SK-N-SH (cell line): ENCODE results near the gene ZNF384. TPM values are rescaled to one million over a fixed set of nuclear protein-coding genes. Genes with fewer than 3 reads are reported as not detected.

Experiments
- CTCF ChIA-PET: fragments of 300-600, 350-600 bp; formaldehyde crosslinking; extraction: SDS; loops from one replicate; lab custom pipeline; 2021; lab: Yijun Ruan, JAX
- POLR2A ChIA-PET: fragments of 350-600 bp; sonication (Branson Sonifier 250); formaldehyde crosslinking; extraction: SDS; loops from one replicate; lab custom pipeline; 2020; ENCODE audit warnings: antibody characterized with exemption, inconsistent platforms; lab: Yijun Ruan, JAX
- DNase-seq: peaks from one replicate; pipeline ENCODE4 v3.0.0; 2012
- H2AFZ ChIP-seq: fragments of 200-600 bp; sonication (generic); 2 replicates; pipeline ENCODE4 v1.8.1; 2016; ENCODE audit warnings: antibody characterized with exemption, mild to moderate bottlenecking, low read depth
- H3F3A ChIP-seq: fragments of 200-600 bp; sonication (generic); replicated peaks from 2 replicates; pipeline ENCODE3; 2016; ENCODE audit warnings: antibody characterized with exemption, mild to moderate bottlenecking; ENCODE audit not compliant: insufficient read depth
- H3K27ac ChIP-seq, 2 experiments: fragments of 200-500 bp in 1 of 2; fragments of 200-600 bp in 1 of 2; sonication (Bioruptor generic) in 1 of 2; sonication (generic), shearing (Covaris generic) in 1 of 2; 2 replicates each; pipeline versions ENCODE4 v1.5.1 to v1.6.1; 2014 to 2016; ENCODE audit warnings: low read depth in 2 of 2, inconsistent platforms in 1 of 2, low read length in 1 of 2, mild to moderate bottlenecking in 1 of 2, mixed read lengths in 1 of 2
- H3K27me3 ChIP-seq: fragments of 200-600 bp; sonication (generic), shearing (Covaris generic); 2 replicates; pipeline ENCODE4 v1.6.1; 2016; ENCODE audit warnings: mixed run types; ENCODE audit not compliant: insufficient read depth
- H3K36me3 ChIP-seq, 2 experiments: fragments of 200-500 bp in 1 of 2; fragments of 200-600 bp in 1 of 2; sonication (Bioruptor generic) in 1 of 2; sonication (generic) in 1 of 2; replicated peaks in 1 of 2; 2 replicates each; pipeline versions ENCODE3 to v1.5.1; 2014 to 2016; ENCODE audit warnings: low read length in 1 of 2, mild to moderate bottlenecking in 1 of 2; ENCODE audit not compliant: insufficient read depth in 2 of 2, control insufficient read depth in 1 of 2
- H3K4me1 ChIP-seq, 2 experiments: fragments of 200-500 bp in 1 of 2; fragments of 200-600 bp in 1 of 2; sonication (Bioruptor generic) in 1 of 2; sonication (generic), shearing (Covaris generic) in 1 of 2; 2 replicates each; pipeline versions ENCODE4 v1.5.1 to v1.6.1; 2014 to 2016; ENCODE audit warnings: low read depth in 1 of 2, low read length in 1 of 2, mixed run types in 1 of 2; ENCODE audit not compliant: insufficient read depth in 2 of 2, control insufficient read depth in 1 of 2
- H3K4me2 ChIP-seq: fragments of 200-600 bp; sonication (generic), shearing (Covaris generic); 2 replicates; pipeline ENCODE4 v1.6.1; 2017; ENCODE audit warnings: mixed run types
- H3K4me3 ChIP-seq, 2 experiments: fragments of 200-500 bp in 1 of 2; fragments of 200-600 bp in 1 of 2; sonication (Bioruptor generic) in 1 of 2; sonication (generic), shearing (Covaris generic) in 1 of 2; 2 replicates each; pipeline versions ENCODE4 v1.5.1 to v1.8.1; 2014 to 2016; ENCODE audit warnings: low read depth in 2 of 2, inconsistent platforms in 1 of 2, low read length in 1 of 2, mild to moderate bottlenecking in 1 of 2, mixed read lengths in 1 of 2, moderate library complexity in 1 of 2
- H3K79me2 ChIP-seq: fragments of 200-600 bp; sonication (generic); 2 replicates; pipeline ENCODE4 v1.8.1; 2017; ENCODE audit warnings: mild to moderate bottlenecking; ENCODE audit not compliant: insufficient read depth
- H3K9ac ChIP-seq: fragments of 200-600 bp; sonication (generic); 2 replicates; pipeline ENCODE4 v1.6.1; 2017; ENCODE audit warnings: mixed run types
- H3K9me2 ChIP-seq: fragments of 200-600 bp; sonication (generic); 2 replicates; pipeline ENCODE4 v1.6.1; 2017; ENCODE audit warnings: mixed run types
- H3K9me3 ChIP-seq: fragments of 200-600 bp; sonication (generic); 2 replicates; pipeline ENCODE4 v1.6.1; 2017; ENCODE audit warnings: mixed run types, mild to moderate bottlenecking, moderate library complexity
- H4K20me1 ChIP-seq: fragments of 200-600 bp; sonication (generic); 2 replicates; pipeline ENCODE4 v1.6.1; 2017; ENCODE audit warnings: mild to moderate bottlenecking, mixed run types; ENCODE audit not compliant: insufficient read depth
- CHD2 ChIP-seq: fragments of 150-350 bp; IDR thresholded peaks from 2 replicates; pipeline ENCODE4 v1.6.1; 2018; ENCODE audit warnings: low read length; ENCODE audit not compliant: partially characterized antibody
- ELF1 ChIP-seq: IDR thresholded peaks from 2 replicates; pipeline ENCODE4 v1.4.0; 2012
- EP300 ChIP-seq, 2 experiments: IDR thresholded peaks; 2 replicates each; pipeline versions ENCODE4 v1.4.0 to v1.6.1; 2012; ENCODE audit warnings: borderline replicate concordance in 1 of 2, low read depth in 1 of 2, low read length in 1 of 2
- FOXJ3 ChIP-seq: sonication (generic); formaldehyde crosslinking; IDR thresholded peaks from 2 replicates; pipeline ENCODE4 v1.5.1; 2020; ENCODE audit warnings: mild to moderate bottlenecking, missing genetic modification reagents
- FOXM1 ChIP-seq: IDR thresholded peaks from 2 replicates; pipeline ENCODE4 v1.4.0; 2012; ENCODE audit warnings: low read depth, mild to moderate bottlenecking
- GATA2 ChIP-seq: sonication (generic); formaldehyde crosslinking; IDR thresholded peaks from 2 replicates; pipeline ENCODE4 v1.5.0; 2020; ENCODE audit warnings: mild to moderate bottlenecking, missing genetic modification reagents
- NFIC ChIP-seq: IDR thresholded peaks from 2 replicates; pipeline ENCODE4 v1.4.0; 2012; ENCODE audit warnings: borderline replicate concordance
- POLR2AphosphoS5 ChIP-seq: IDR thresholded peaks from 2 replicates; pipeline ENCODE4 v1.6.1; 2012; ENCODE audit warnings: low read depth, low read length
- RFX5 ChIP-seq: IDR thresholded peaks from 2 replicates; pipeline ENCODE4 v1.6.1; 2012; ENCODE audit warnings: mild to moderate bottlenecking, improper control_type of control experiment, low read length
- TCF12 ChIP-seq: IDR thresholded peaks from 2 replicates; pipeline ENCODE4 v1.4.0; 2012
- TEAD4 ChIP-seq: IDR thresholded peaks from 2 replicates; pipeline ENCODE4 v1.4.0; 2012; ENCODE audit warnings: mild to moderate bottlenecking, borderline replicate concordance; ENCODE audit not compliant: insufficient read depth
- USF2 ChIP-seq: fragments of 150-350 bp; IDR thresholded peaks from 2 replicates; pipeline ENCODE4 v1.6.1; 2017; ENCODE audit warnings: antibody characterized with exemption, low read length, low read depth, borderline replicate concordance
- WGBS: methylation state at CpG from one replicate; pipeline ENCODE4 v1.1.6; 2017; ENCODE audit warnings: low lambda C conversion rate; 5-methylcytosine and 5-hydroxymethylcytosine counted together
- polyA plus RNA-seq, 3 experiments: library from polyadenylated mRNA; depleted of rRNA; stranded (reverse); fragments of >200 nt; gene quantifications; 2 replicates each; pipeline ENCODE4 v1.2.3, GENCODE V29; 2012
- TF ChIP-seq, protein P1 (sequence below): fragments of 150-350 bp; IDR thresholded peaks from 2 replicates; pipeline ENCODE4 v1.6.1; 2016; ENCODE audit warnings: mild to moderate bottlenecking, low read depth, low read length
- TF ChIP-seq, protein P2 (sequence below): fragments of 200-600 bp; sonication (generic); IDR thresholded peaks from 2 replicates; pipeline ENCODE4 v1.6.1; 2017; ENCODE audit warnings: antibody characterized with exemption, mild to moderate bottlenecking, moderate library complexity
- TF ChIP-seq, protein P3 (sequence below): IDR thresholded peaks from 2 replicates; pipeline ENCODE4 v1.4.0; 2012; ENCODE audit warnings: low read depth

The ZNF384 gene
- polyA plus RNA-seq, 1 of the 3 experiments (the other 2 are of a cell fraction) = 64.9 TPM

DNA sequence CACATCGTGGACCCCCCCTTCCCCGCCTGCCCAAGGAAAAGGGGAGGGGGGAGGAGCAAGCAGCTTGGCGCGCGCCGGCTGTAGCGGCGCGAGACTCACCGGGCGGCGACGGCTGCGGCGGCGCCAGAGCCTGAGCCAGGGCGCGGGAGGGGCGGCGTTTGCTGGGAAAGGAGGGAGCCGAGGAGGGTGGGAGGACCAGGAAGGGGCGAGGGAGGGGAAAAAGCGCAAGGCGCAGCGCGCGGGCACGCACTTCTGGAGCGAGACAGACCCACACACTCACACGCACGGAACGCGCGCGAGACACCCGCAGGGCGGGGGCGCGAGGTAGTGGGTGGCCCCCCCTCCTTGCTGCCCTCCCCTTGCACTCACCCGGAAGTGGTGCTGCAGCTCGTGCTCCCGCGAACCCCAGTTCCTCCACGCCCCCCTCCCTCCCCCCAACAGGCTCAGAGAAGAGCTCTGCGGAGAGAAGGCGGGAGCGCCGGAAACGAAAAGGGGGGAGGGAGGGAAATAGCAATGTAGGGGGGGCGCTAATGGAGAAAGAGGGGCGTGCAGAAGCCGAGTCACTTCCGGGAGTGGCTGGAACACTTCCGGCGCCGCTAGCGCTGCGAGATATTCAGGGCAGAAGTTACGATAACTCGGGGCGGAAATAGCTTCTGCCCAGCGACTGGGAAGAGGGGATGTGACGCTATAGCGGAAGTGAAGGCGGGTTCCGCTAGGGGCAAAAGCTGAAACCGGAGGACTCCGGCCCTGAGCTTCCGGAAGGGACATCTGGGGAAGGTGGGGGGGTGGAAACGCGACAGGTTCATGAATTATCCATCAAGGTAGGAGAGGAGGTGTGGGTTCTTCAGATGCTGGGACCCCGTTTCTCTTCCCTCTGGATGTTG lies at the start of gene ZNF384 (continued):
- TF ChIP-seq NFIC (no peak), GATA2 (CRISPR knock-in tag) (no peak), FOXM1 (no peak), POLR2AphosphoS5 (peak; percentile 88), USF2 (no peak), FOXJ3 (CRISPR knock-in tag) (no peak), CHD2 (peak; percentile 88)
- TF ChIP-seq, protein P1, sequence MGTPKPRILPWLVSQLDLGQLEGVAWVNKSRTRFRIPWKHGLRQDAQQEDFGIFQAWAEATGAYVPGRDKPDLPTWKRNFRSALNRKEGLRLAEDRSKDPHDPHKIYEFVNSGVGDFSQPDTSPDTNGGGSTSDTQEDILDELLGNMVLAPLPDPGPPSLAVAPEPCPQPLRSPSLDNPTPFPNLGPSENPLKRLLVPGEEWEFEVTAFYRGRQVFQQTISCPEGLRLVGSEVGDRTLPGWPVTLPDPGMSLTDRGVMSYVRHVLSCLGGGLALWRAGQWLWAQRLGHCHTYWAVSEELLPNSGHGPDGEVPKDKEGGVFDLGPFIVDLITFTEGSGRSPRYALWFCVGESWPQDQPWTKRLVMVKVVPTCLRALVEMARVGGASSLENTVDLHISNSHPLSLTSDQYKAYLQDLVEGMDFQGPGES = no peak; the same call in 1 of the 2 replicates
- TF ChIP-seq, protein P2, sequence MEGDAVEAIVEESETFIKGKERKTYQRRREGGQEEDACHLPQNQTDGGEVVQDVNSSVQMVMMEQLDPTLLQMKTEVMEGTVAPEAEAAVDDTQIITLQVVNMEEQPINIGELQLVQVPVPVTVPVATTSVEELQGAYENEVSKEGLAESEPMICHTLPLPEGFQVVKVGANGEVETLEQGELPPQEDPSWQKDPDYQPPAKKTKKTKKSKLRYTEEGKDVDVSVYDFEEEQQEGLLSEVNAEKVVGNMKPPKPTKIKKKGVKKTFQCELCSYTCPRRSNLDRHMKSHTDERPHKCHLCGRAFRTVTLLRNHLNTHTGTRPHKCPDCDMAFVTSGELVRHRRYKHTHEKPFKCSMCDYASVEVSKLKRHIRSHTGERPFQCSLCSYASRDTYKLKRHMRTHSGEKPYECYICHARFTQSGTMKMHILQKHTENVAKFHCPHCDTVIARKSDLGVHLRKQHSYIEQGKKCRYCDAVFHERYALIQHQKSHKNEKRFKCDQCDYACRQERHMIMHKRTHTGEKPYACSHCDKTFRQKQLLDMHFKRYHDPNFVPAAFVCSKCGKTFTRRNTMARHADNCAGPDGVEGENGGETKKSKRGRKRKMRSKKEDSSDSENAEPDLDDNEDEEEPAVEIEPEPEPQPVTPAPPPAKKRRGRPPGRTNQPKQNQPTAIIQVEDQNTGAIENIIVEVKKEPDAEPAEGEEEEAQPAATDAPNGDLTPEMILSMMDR = no peak

GRCh38 chr12:6736754-6737153 lies 47.6 kb upstream of the ZNF384 start:
- DNase-seq = no peak
- TF ChIP-seq RFX5 (no peak), ELF1 (no peak), TCF12 (no peak), TEAD4 (no peak), EP300 (IDR thresholded peaks at IDR 0.05; ENCODE audit: borderline replicate concordance in 1 of 2, low read depth in 1 of 2, low read length in 1 of 2) (no peak)
- TF ChIP-seq, protein P3, sequence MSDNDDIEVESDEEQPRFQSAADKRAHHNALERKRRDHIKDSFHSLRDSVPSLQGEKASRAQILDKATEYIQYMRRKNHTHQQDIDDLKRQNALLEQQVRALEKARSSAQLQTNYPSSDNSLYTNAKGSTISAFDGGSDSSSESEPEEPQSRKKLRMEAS = no peak
- Histone ChIP-seq H4K20me1 (no peaks in the 10 kb centered on the region), H3K9me3 (no peaks in the 10 kb centered on the region), H3K79me2 (no peaks in the 10 kb centered on the region), H2AFZ (no peak overlapping the region), H3K27ac (0 out of 4 replicates have a peak overlapping the region, but pooled peaks of 1 of the 2 experiments have one; percentile 50), H3K4me1 (peaks cover 0 to 6% of the 10 kb centered on the region in 2 experiments; a peak in 1 of 4 replicates), H3K9me2 (no peaks in the 10 kb centered on the region), H3K4me3 (no peak overlapping the region), H3K4me2 (no peak overlapping the region), H3K9ac (no peak overlapping the region), H3F3A (peaks cover 15% of the 10 kb centered on the region), H3K36me3 (peaks cover 2 to 5% of the 10 kb centered on the region in 2 experiments), H3K27me3 (no peaks in the 10 kb centered on the region)
- WGBS = 95% methylated on average over 5 of the region's 5 CpGs
- POLR2A ChIA-PET = interaction anchor here (1.4 kb wide), 1 partner anchor 13 kb away, joined by 5 read pairs; the partner anchor contains the start of gene COPS7A
- CTCF ChIA-PET = interaction anchor here (0.8 to 9.5 kb wide), 11 partner anchors 8 to 103 kb away, joined by 3 to 80 read pairs (median 5); partner anchors contain the start of genes MLF2, P3H3 and PTMS
